HepG2 (cell line): Measurements from ENCODE around the gene BMPER.

Experiments used
- AGO2 ChIP-seq: fragments of 200-400 bp; formaldehyde crosslinking; optimal IDR thresholded peaks from 2 replicates; pipeline ENCODE3; 2017; ENCODE audit warnings: mild to moderate bottlenecking, low read depth, low read length, moderate library complexity
- ASH2L ChIP-seq: fragments of 300-600, 200-600 bp; sonication (generic); IDR thresholded peaks from 2 replicates; pipeline ENCODE4 v1.7.0; 2017; ENCODE audit warnings: low read depth, mild to moderate bottlenecking, moderate library complexity, mixed read lengths, low read length; ENCODE audit not compliant: insufficient read length
- CTCF ChIP-seq: sonication (generic); formaldehyde crosslinking; IDR thresholded peaks from 2 replicates; pipeline ENCODE4 v1.5.0; 2020; ENCODE audit warnings: mild to moderate bottlenecking, missing genetic modification reagents, moderate library complexity
- E2F1 ChIP-seq: sonication (generic); formaldehyde crosslinking; IDR thresholded peaks from 2 replicates; pipeline ENCODE4 v1.5.0; 2020; ENCODE audit warnings: missing genetic modification reagents
- FOXO1 ChIP-seq: sonication (generic); formaldehyde crosslinking; IDR thresholded peaks from 2 replicates; pipeline ENCODE4 v1.4.0; 2020; ENCODE audit warnings: missing genetic modification reagents
- MZF1 ChIP-seq: sonication (generic); formaldehyde crosslinking; IDR thresholded peaks from 2 replicates; pipeline ENCODE4 v1.8.1; 2023; ENCODE audit warnings: mild to moderate bottlenecking, missing genetic modification reagents, borderline replicate concordance
- REST ChIP-seq, 2 experiments: IDR thresholded peaks; 2 replicates each; pipeline ENCODE4 v1.6.1; 2011 to 2012; ENCODE audit warnings: low read length in 2 of 2, borderline replicate concordance in 1 of 2, low read depth in 1 of 2, mild to moderate bottlenecking in 1 of 2, moderate library complexity in 1 of 2
- ZNF331 ChIP-seq: sonication (generic); formaldehyde crosslinking; IDR thresholded peaks from 2 replicates; pipeline ENCODE4 v1.4.0; 2020; ENCODE audit warnings: missing genetic modification reagents
- ZNF562 ChIP-seq: sonication (generic); formaldehyde crosslinking; IDR thresholded peaks from 2 replicates; pipeline ENCODE4 v1.8.0; 2022; ENCODE audit warnings: missing genetic modification reagents, borderline replicate concordance
- ZNF629 ChIP-seq: sonication (generic); formaldehyde crosslinking; conservative IDR thresholded peaks from 2 replicates; pipeline ENCODE4 v1.5.0; 2020; ENCODE audit warnings: missing genetic modification reagents
- ZSCAN30 ChIP-seq: sonication (generic); formaldehyde crosslinking; IDR thresholded peaks from 2 replicates; pipeline ENCODE4 v1.5.0; 2020; ENCODE audit warnings: mild to moderate bottlenecking, missing genetic modification reagents

GRCh38 chr7:33907625-33908024 is 2.3 kb downstream of the BMPER start:
- no peak for TF ChIP-seq ZNF562
- no peak for TF ChIP-seq REST (IDR thresholded peaks at IDR 0.05; ENCODE audit: borderline replicate concordance in 1 of 2, low read depth in 1 of 2, low read length in 2 of 2)
- no peak for TF ChIP-seq MZF1
- TF ChIP-seq ZNF331 (CRISPR knock-in tag): no peak
- no peak for TF ChIP-seq CTCF
- TF ChIP-seq E2F1 (CRISPR knock-in tag): no peak
- TF ChIP-seq AGO2: no peak
- no peak for TF ChIP-seq ZSCAN30
- TF ChIP-seq FOXO1 (CRISPR knock-in tag): no peak
- no peak for TF ChIP-seq ZNF629 (CRISPR knock-in tag)
- TF ChIP-seq ASH2L: no peak
